Esophagus muscularis mucosa (tissue), 3 donors: ENCODE results near the gene VAPB.

ENCODE experiments used
- CTCF ChIP-seq, 3 experiments: fragments of 200-600 bp in 2 of 3; fragments of 450-650 bp in 1 of 3; sonication (generic) in 2 of 3; IDR thresholded peaks; one replicate each; pipeline ENCODE4 v1.5.1; 2017 to 2019; ENCODE audit warnings: antibody characterized with exemption in 3 of 3, mild to moderate bottlenecking in 2 of 3, moderate library complexity in 1 of 3
- POLR2AphosphoS5 ChIP-seq, 2 donors: sonication (generic); formaldehyde crosslinking; IDR thresholded peaks; one replicate each; pipeline ENCODE4 v1.6.1; 2017; ENCODE audit warnings: antibody characterized with exemption in 2 of 2

GRCh38 chr20:58397429-58397828, 8.4 kb downstream of the VAPB start:
- TF ChIP-seq POLR2AphosphoS5 (IDR thresholded peaks at IDR 0.05), result no peak
- TF ChIP-seq CTCF (IDR thresholded peaks at IDR 0.05), result no peak
